Activated CD8-positive, alpha-beta memory T cell treated with anti-CD3 and anti-CD28 coated beads, Interleukin-2, amount 50 U/mL, for 24 hours (primary cell): ENCODE data around the gene EN2.
"Not testable (repeated sequence)": the region's sequence is repeated elsewhere in the genome, so short reads cannot be mapped to it uniquely, and the experiment has no call there.

Experiments used
- DNase-seq: peaks from one replicate; pipeline ENCODE4 v3.0.0-alpha.2; 2020; ENCODE audit errors: extremely low read depth

The EN2 gene

GRCh38 chr7:155425887-155426286, 32.0 kb upstream of the EN2 start:
- no peak for DNase-seq

- DNase-seq, result no peak
Observed at GRCh38 chr7:155426543-155427410, 31.2 kb upstream of the EN2 start.

GRCh38 chr7:155427411-155428038, 30.4 kb upstream of the EN2 start:
- no peak for DNase-seq

- DNase-seq, result no peak
Observed at GRCh38 chr7:155428171-155428834, 29.6 kb upstream of the EN2 start.

GRCh38 chr7:155429651-155430050, 28.3 kb upstream of the EN2 start:
- DNase-seq, result no peak

GRCh38 chr7:155430606-155431005, 27.3 kb upstream of the EN2 start:
- DNase-seq, result no peak

GRCh38 chr7:155431231-155431630, 26.7 kb upstream of the EN2 start:
- no peak for DNase-seq

- no peak for DNase-seq
Observed at GRCh38 chr7:155431711-155432110, 26.2 kb upstream of the EN2 start.

- no peak for DNase-seq
Observed at GRCh38 chr7:155435110-155435509, 22.8 kb upstream of the EN2 start.

- no peak for DNase-seq
Observed at GRCh38 chr7:155437836-155438235, 20.1 kb upstream of the EN2 start.

GRCh38 chr7:155438777-155439176, 19.2 kb upstream of the EN2 start:
- no peak for DNase-seq

- no peak for DNase-seq
Observed at GRCh38 chr7:155439311-155440017, 18.5 kb upstream of the EN2 start.

- no peak for DNase-seq
Observed at GRCh38 chr7:155440018-155440410, 17.9 kb upstream of the EN2 start.

GRCh38 chr7:155441856-155442255, 16.1 kb upstream of the EN2 start:
- DNase-seq, result no peak

GRCh38 chr7:155444746-155445145, 13.2 kb upstream of the EN2 start:
- no peak for DNase-seq

GRCh38 chr7:155445606-155446005, 12.3 kb upstream of the EN2 start:
- not testable (repeated sequence) for DNase-seq

- DNase-seq, result no peak
Observed at GRCh38 chr7:155447603-155448002, 10.3 kb upstream of the EN2 start.

GRCh38 chr7:155448632-155449007, 9.3 kb upstream of the EN2 start:
- no peak for DNase-seq

GRCh38 chr7:155449008-155449868, 8.7 kb upstream of the EN2 start:
- DNase-seq, result no peak

- DNase-seq, result no peak
Observed at GRCh38 chr7:155449869-155450557, 7.9 kb upstream of the EN2 start.

- DNase-seq, result no peak
Observed at GRCh38 chr7:155450558-155450969, 7.4 kb upstream of the EN2 start.
